ENCODE data around the gene IPMK.

The IPMK gene

DNA sequence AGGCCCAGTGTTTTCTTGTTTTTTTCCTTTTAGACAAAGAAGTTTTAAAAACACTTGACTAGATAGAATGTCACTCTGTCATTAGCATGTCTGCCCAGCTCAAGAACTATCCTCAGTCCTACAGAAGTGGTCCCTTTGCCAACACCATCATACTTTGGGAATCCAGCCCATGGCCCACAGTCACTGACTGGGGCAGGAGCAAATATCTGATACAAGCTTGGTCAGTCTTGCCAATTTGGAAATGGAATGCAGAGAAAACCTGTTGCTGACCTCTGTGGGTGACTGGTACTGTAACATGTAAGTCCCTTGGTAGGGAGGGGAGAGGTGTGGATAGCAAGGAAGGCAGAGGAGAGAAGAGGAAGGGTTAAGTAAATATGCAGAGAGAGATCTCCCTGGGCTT is 47.8 kb downstream of the IPMK start:
- no peak for TF ChIP-seq CTCF (conservative IDR thresholded peaks at IDR 0.05; ENCODE audit: low read depth, low read length)
- H3K4me3 ChIP-seq (ENCODE audit: low read length), result no peak overlapping the region
- no peak for DNase-seq (ENCODE audit: low read depth)

DNA sequence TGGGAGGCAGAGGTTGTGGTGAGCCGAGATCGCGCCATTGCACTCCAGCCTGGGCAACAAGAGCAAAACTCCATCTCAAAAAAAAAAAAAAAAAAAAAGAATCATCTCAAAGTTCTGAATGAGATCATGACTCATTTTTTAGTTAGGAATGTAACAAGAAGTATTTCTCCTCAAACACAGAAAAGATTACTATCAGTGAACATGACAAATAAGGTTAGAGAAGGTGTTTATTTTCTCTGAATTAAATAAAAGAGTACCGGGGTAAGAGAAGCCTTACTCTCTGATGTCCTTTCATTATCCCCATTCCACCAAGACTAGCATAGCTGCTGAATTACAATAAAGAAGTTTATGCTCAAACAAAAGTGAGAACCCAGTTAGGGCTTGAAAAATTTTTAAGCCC is 50.1 kb downstream of the IPMK start:
- H3K4me3 ChIP-seq (ENCODE audit: low read length), result no peak overlapping the region
- TF ChIP-seq CTCF (conservative IDR thresholded peaks at IDR 0.05; ENCODE audit: low read depth, low read length), result no peak
- no peak for DNase-seq (ENCODE audit: low read depth)

GRCh38 chr10:58212622-58213021 is 55.1 kb downstream of the IPMK start:
- DNase-seq (ENCODE audit: low read depth), result no peak
- TF ChIP-seq CTCF (conservative IDR thresholded peaks at IDR 0.05; ENCODE audit: low read depth, low read length), result no peak
- H3K4me3 ChIP-seq (ENCODE audit: low read length), result no peak overlapping the region

DNA sequence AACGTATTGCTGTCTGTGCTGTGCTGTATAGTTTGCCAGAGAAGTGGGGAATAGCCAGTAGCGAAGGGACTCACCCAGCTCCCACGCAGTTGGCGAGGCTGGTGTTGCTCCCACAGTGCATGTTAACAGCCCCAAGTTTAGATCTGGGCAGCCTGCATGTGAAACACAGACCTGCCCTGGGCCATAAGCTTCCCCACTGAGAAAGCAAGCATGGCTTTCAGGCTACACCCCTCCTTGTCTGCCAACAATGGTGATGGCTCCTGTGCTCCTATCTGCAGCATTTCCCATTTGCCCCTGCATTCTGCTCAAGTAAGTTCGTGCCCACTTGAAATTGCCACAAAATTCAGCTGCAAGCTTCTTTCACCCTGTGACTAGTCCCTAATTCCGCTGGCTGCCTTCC is 57.5 kb downstream of the IPMK start:
- TF ChIP-seq CTCF (conservative IDR thresholded peaks at IDR 0.05; ENCODE audit: low read depth, low read length), result no peak
- no peak for DNase-seq (ENCODE audit: low read depth)

DNA sequence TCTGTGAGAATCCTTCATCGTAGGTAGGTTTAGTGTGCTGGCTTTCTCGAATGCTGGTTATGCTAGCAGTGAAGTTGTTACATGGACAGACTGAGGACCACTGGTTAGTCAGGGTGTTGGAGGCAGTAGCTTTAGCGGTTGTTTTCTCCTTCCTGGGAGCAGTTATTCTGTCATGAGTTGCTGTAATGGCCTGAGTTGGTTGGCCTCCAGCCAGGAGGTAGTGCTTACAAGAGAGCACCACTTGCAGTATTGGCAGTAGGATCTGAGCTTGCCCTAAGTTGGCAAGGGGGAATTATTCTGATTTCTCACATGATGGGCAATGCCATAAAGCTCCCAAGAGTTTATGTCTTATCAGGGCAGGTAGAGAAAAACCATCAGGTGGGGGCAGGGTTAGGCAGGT is 58.0 kb downstream of the IPMK start:
- no peak for TF ChIP-seq CTCF (conservative IDR thresholded peaks at IDR 0.05; ENCODE audit: low read depth, low read length)
- H3K4me3 ChIP-seq (ENCODE audit: low read length), result no peak overlapping the region
- DNase-seq (ENCODE audit: low read depth), result peak; percentile 38

More for the DNA sequence above, 57.5 kb downstream of the IPMK start:
- H3K4me3 ChIP-seq (ENCODE audit: low read length), result no peak overlapping the region

GRCh38 chr10:58206251-58206650 is 61.4 kb downstream of the IPMK start:
- no peak overlapping the region for H3K4me3 ChIP-seq (ENCODE audit: low read length)
- no peak for TF ChIP-seq CTCF (conservative IDR thresholded peaks at IDR 0.05; ENCODE audit: low read depth, low read length)
- no peak for DNase-seq (ENCODE audit: low read depth)

DNA sequence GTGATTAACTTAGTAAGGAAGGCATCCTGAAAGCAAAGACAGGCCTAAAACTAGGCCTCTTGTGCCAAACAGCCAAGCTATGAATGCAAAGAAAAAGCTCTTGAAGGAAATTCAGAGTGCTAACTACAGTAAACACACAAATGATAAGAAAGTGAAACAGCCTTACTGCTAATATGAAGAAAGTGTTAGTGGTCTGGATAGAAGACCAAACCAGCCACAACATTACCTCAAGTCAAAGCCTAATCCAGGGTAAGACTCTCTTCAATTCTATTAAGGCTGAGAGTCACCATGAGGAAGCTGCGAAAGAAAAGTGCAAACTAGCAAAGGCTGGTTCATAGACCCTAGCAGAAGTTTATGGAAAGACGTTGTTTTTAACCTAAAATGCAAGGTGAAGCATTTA is 66.0 kb downstream of the IPMK start:
- DNase-seq (ENCODE audit: low read depth), result no peak
- H3K4me3 ChIP-seq (ENCODE audit: low read length), result no peak overlapping the region
- no peak for TF ChIP-seq CTCF (conservative IDR thresholded peaks at IDR 0.05; ENCODE audit: low read depth, low read length)
